ENCODE measurements around the gene BRIX1. TPM values are rescaled to one million over a fixed set of nuclear protein-coding genes. Genes with fewer than 3 reads are reported as not detected.
A peak's percentile ranks its signal among the peaks of the same experiment; 100 is the strongest.

BRIX1 gene
- total and polyA plus RNA-seq, 2 of the 13 experiments (the other 11 are each of a cell fraction or from before 2014, with no cell fraction given): 23.6 to 78.4 TPM

DNA sequence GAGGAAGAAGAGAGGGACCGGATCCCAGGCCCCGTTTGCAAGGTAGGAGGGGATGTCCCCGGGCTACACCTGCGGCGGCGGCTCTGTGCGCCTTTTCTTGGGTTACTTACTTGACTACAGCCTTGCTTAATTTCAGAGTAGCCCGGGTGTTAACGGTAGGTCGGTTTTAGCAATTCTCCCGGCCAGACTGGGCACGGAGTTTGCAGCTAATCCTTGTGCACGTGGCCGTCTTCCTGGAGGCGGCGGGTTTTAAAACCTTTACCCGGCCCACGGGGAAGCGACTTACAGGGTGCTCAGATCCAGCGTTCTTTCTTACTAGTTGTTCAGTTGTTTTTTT, 313 bp downstream of the BRIX1 start (continued):
- TF ChIP-seq ZBTB39 (CRISPR knock-in tag; IDR thresholded peaks at IDR 0.05) (no peak; the same call in 1 of the 2 replicates), MEIS2 (CRISPR knock-in tag; IDR thresholded peaks at IDR 0.05) (no peak), SKI (IDR thresholded peaks at IDR 0.05; ENCODE audit: partially characterized antibody) (no peak), MBD4 (IDR thresholded peaks at IDR 0.05; ENCODE audit: borderline replicate concordance, low read length) (no peak), ARNT2 (CRISPR knock-in tag; IDR thresholded peaks at IDR 0.05; ENCODE audit: low read depth) (peak; percentile 1; the same call in 1 of the 2 replicates), PAWR (CRISPR knock-in tag; IDR thresholded peaks at IDR 0.05; ENCODE audit: borderline replicate concordance) (no peak), E2F1 (CRISPR knock-in tag; IDR thresholded peaks at IDR 0.05) (no peak), REL (CRISPR knock-in tag; conservative IDR thresholded peaks at IDR 0.05) (no peak)
- TF ChIP-seq, protein P1, sequence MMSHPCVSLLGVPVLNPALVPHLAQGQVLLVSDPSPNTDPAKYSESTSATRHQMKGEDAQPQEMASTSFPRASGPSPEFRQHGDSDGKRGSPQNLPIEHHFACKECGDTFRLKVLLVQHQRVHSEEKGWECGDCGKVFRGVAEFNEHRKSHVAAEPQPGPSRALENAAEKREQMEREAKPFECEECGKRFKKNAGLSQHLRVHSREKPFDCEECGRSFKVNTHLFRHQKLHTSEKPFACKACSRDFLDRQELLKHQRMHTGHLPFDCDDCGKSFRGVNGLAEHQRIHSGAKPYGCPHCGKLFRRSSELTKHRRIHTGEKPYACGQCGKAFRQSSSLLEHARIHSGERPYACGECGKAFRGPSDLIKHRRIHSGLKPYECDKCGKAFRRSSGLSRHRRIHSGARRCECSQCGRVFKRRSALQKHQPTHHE (CRISPR knock-in tag; IDR thresholded peaks at IDR 0.05; ENCODE audit: borderline replicate concordance): no peak
- TF ChIP-seq, protein P2, sequence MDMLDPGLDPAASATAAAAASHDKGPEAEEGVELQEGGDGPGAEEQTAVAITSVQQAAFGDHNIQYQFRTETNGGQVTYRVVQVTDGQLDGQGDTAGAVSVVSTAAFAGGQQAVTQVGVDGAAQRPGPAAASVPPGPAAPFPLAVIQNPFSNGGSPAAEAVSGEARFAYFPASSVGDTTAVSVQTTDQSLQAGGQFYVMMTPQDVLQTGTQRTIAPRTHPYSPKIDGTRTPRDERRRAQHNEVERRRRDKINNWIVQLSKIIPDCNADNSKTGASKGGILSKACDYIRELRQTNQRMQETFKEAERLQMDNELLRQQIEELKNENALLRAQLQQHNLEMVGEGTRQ (IDR thresholded peaks at IDR 0.05; ENCODE audit: low read depth, low read length): no peak
- TF ChIP-seq, protein P2 (CRISPR knock-in tag; IDR thresholded peaks at IDR 0.05; ENCODE audit: borderline replicate concordance): no peak
- TF ChIP-seq, protein P3, sequence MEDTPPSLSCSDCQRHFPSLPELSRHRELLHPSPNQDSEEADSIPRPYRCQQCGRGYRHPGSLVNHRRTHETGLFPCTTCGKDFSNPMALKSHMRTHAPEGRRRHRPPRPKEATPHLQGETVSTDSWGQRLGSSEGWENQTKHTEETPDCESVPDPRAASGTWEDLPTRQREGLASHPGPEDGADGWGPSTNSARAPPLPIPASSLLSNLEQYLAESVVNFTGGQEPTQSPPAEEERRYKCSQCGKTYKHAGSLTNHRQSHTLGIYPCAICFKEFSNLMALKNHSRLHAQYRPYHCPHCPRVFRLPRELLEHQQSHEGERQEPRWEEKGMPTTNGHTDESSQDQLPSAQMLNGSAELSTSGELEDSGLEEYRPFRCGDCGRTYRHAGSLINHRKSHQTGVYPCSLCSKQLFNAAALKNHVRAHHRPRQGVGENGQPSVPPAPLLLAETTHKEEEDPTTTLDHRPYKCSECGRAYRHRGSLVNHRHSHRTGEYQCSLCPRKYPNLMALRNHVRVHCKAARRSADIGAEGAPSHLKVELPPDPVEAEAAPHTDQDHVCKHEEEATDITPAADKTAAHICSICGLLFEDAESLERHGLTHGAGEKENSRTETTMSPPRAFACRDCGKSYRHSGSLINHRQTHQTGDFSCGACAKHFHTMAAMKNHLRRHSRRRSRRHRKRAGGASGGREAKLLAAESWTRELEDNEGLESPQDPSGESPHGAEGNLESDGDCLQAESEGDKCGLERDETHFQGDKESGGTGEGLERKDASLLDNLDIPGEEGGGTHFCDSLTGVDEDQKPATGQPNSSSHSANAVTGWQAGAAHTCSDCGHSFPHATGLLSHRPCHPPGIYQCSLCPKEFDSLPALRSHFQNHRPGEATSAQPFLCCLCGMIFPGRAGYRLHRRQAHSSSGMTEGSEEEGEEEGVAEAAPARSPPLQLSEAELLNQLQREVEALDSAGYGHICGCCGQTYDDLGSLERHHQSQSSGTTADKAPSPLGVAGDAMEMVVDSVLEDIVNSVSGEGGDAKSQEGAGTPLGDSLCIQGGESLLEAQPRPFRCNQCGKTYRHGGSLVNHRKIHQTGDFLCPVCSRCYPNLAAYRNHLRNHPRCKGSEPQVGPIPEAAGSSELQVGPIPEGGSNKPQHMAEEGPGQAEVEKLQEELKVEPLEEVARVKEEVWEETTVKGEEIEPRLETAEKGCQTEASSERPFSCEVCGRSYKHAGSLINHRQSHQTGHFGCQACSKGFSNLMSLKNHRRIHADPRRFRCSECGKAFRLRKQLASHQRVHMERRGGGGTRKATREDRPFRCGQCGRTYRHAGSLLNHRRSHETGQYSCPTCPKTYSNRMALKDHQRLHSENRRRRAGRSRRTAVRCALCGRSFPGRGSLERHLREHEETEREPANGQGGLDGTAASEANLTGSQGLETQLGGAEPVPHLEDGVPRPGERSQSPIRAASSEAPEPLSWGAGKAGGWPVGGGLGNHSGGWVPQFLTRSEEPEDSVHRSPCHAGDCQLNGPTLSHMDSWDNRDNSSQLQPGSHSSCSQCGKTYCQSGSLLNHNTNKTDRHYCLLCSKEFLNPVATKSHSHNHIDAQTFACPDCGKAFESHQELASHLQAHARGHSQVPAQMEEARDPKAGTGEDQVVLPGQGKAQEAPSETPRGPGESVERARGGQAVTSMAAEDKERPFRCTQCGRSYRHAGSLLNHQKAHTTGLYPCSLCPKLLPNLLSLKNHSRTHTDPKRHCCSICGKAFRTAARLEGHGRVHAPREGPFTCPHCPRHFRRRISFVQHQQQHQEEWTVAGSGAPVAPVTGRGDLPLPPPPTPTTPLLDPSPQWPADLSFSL (CRISPR knock-in tag; IDR thresholded peaks at IDR 0.05): no peak
- TF ChIP-seq, protein P4, sequence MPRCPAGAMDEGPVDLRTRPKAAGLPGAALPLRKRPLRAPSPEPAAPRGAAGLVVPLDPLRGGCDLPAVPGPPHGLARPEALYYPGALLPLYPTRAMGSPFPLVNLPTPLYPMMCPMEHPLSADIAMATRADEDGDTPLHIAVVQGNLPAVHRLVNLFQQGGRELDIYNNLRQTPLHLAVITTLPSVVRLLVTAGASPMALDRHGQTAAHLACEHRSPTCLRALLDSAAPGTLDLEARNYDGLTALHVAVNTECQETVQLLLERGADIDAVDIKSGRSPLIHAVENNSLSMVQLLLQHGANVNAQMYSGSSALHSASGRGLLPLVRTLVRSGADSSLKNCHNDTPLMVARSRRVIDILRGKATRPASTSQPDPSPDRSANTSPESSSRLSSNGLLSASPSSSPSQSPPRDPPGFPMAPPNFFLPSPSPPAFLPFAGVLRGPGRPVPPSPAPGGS (CRISPR knock-in tag; IDR thresholded peaks at IDR 0.05): no peak

All from HepG2 (cell line).